CD4-positive, alpha-beta T cell treated with Interleukin-1 beta for 1 hour (primary cell): ENCODE data around the gene LHX6.

Experiments
- DNase-seq, 2 donors: peaks; one replicate each; pipeline ENCODE4 v3.0.0-alpha.2; 2020 to 2022

The LHX6 gene

GRCh38 chr9:122190597-122191381 is 38.0 kb downstream of the LHX6 start:
- DNase-seq, result no peak

GRCh38 chr9:122188369-122188768 is 40.4 kb downstream of the LHX6 start:
- DNase-seq, result no peak

GRCh38 chr9:122186777-122187470 is 41.8 kb downstream of the LHX6 start:
- no peak for DNase-seq

GRCh38 chr9:122186301-122186700 is 42.5 kb downstream of the LHX6 start:
- DNase-seq, result no peak

- no peak for DNase-seq
These were observed 44.2 kb downstream of the LHX6 start for GRCh38 chr9:122184551-122184950.

- DNase-seq, result no peak
These were observed 45.3 kb downstream of the LHX6 start for GRCh38 chr9:122183501-122183900.

GRCh38 chr9:122180633-122181032 is 48.1 kb downstream of the LHX6 start:
- DNase-seq, result no peak

GRCh38 chr9:122179690-122180074 is 49.1 kb downstream of the LHX6 start:
- DNase-seq, result no peak

- no peak for DNase-seq
These were observed 49.6 kb downstream of the LHX6 start for GRCh38 chr9:122179054-122179689.

- DNase-seq, result no peak
These were observed 51.8 kb downstream of the LHX6 start for GRCh38 chr9:122176916-122177315.

- no peak for DNase-seq
These were observed 55.1 kb downstream of the LHX6 start for GRCh38 chr9:122173670-122174069.

- no peak for DNase-seq
These were observed 56.6 kb downstream of the LHX6 start for GRCh38 chr9:122172131-122172530.

GRCh38 chr9:122168356-122168755 is 60.4 kb downstream of the LHX6 start:
- no peak for DNase-seq

- DNase-seq, result no peak
These were observed 64.5 kb downstream of the LHX6 start for GRCh38 chr9:122164286-122164685.

GRCh38 chr9:122162415-122162814 is 66.3 kb downstream of the LHX6 start:
- no peak for DNase-seq

GRCh38 chr9:122159925-122160246 is 68.9 kb downstream of the LHX6 start:
- no peak for DNase-seq

GRCh38 chr9:122159026-122159924 is 69.5 kb downstream of the LHX6 start, which contains the start of the genes MORN5 and NDUFA8:
TSS of gene MORN5 (plus strand) at chr9:122159908. CDS start at chr9:122159973, 65 bp downstream.
TSS of gene NDUFA8 (minus strand) at chr9:122159779. CDS start at chr9:122159677, 102 bp downstream.
- peak; percentile 96 to 97 for DNase-seq

GRCh38 chr9:122158202-122158601 is 70.6 kb downstream of the LHX6 start:
- DNase-seq, result peak; percentile 23 to 32

- no peak for DNase-seq
These were observed 73.0 kb downstream of the LHX6 start for GRCh38 chr9:122155796-122156195.
